Stomach (tissue), 9 donors: ENCODE data around the gene TRIM36. TPM values are rescaled to one million over a fixed set of nuclear protein-coding genes. Genes with fewer than 3 reads are reported as not detected.

Source experiments
- DNase-seq, 2 donors: peaks; one replicate each; pipeline versions ENCODE4 v3.0.0 to v3.0.0-alpha.2; 2013 to 2019
- H3K27ac ChIP-seq, 5 donors: fragments of 200-600 bp in 4 of 5; sonication (generic) in 4 of 5; one replicate each; pipeline ENCODE4 v1.5.1; 2013 to 2019; ENCODE audit warnings: mild to moderate bottlenecking in 1 of 5, moderate library complexity in 1 of 5
- H3K27me3 ChIP-seq, 3 donors: fragments of 200-600 bp; sonication (generic); one replicate each; pipeline ENCODE4 v1.5.1; 2017 to 2019; ENCODE audit warnings: mixed run types in 1 of 3
- H3K36me3 ChIP-seq, 4 donors: fragments of 200-600 bp; sonication (generic); 1 replicate in 3 of 4; 2 replicates in 1 of 4; pipeline ENCODE4 v1.5.1; 2016 to 2019
- H3K4me1 ChIP-seq, 4 donors: fragments of 200-600 bp; sonication (generic); one replicate each; pipeline ENCODE4 v1.5.1; 2016 to 2019
- H3K4me3 ChIP-seq, 4 donors: fragments of 200-600 bp; sonication (generic) in 3 of 4; one replicate each; pipeline ENCODE4 v1.5.1; 2016 to 2019; ENCODE audit warnings: mild to moderate bottlenecking in 1 of 4
- H3K9me3 ChIP-seq, 4 donors: fragments of 200-600 bp; sonication (generic); one replicate each; pipeline ENCODE4 v1.5.1; 2016 to 2019
- EP300 ChIP-seq: sonication (generic); formaldehyde crosslinking; IDR thresholded peaks from one replicate; pipeline ENCODE4 v1.6.1; 2017; ENCODE audit warnings: antibody characterized with exemption
- POLR2A ChIP-seq, 4 donors: fragments of 450-650 bp; IDR thresholded peaks; one replicate each; pipeline ENCODE4 v1.6.1; 2016; ENCODE audit warnings: antibody characterized with exemption in 4 of 4, control low read depth in 2 of 4, mild to moderate bottlenecking in 1 of 4, moderate library complexity in 1 of 4
- POLR2AphosphoS5 ChIP-seq, 3 donors: sonication (generic); formaldehyde crosslinking; IDR thresholded peaks; one replicate each; pipeline ENCODE4 v1.6.1; 2016; ENCODE audit warnings: antibody characterized with exemption in 3 of 3
- WGBS, 5 donors: extraction: QIAGEN DNeasy Blood & Tissue Kit in 3 of 5; methylation state at CpG; one replicate each; pipeline versions ENCODE4 v1.1.5 to v1.1.7; 2013 to 2018; 5-methylcytosine and 5-hydroxymethylcytosine counted together
- intact Hi-C: fragments of 100-400 bp; cut with DNase I; formaldehyde crosslinking; loops from one replicate; pipeline ENCODE4 v1.15.1; 2023; ENCODE audit warnings: low total_unique reads
- polyA plus RNA-seq, 3 donors: library from polyadenylated mRNA; stranded (reverse); fragments of 200-250 nt; gene quantifications; one replicate each; pipeline ENCODE4 v1.2.3, GENCODE V29; 2013
- total RNA-seq, 5 donors: library from RNA; depleted of rRNA; stranded (reverse); fragments of >200 nt; gene quantifications; one replicate each; pipeline versions ENCODE4 v1.1.0 to v1.2.3, GENCODE V29; 2014 to 2016
- TF ChIP-seq, protein P1 (sequence below), 7 experiments: fragments of 450-650 bp in 4 of 7; fragments of 200-600 bp in 3 of 7; sonication (generic) in 3 of 7; IDR thresholded peaks; one replicate each; pipeline ENCODE4 v1.5.1; 2016 to 2019; ENCODE audit warnings: antibody characterized with exemption in 7 of 7, control low read depth in 2 of 7, mild to moderate bottlenecking in 1 of 7
- donor health status: healthy with polysubstance abuse.
- donor health status: Bipolar disorder and iron deficiency.
- donor health status: healthy.

Gene TRIM36
- total and polyA plus RNA-seq, 8 donors = 1.8 to 36.5 (median 6.1) TPM

DNA sequence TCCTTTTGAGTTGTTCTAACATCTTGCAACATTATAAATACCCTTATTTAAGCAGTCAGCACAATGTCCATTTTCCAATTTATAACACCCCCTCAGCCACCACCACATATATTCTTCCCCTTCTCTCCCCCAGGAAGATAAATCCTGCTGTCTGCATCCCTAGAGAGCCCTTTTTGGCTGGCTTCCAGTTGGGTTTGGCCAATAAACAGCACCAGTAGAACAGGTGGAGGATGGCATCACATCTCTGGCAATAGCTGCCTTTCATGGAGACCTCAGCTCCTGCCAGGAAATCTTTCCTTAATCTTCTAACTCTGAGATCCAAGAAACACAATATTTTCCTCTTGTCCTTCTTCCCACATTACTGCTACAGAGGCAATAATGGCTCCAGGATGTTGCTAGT lies 53.7 kb downstream of the TRIM36 start:
- no peaks in the 10 kb centered on the region for H3K9me3 ChIP-seq
- TF ChIP-seq POLR2A (IDR thresholded peaks at IDR 0.05) (no peak), EP300 (no peak), POLR2AphosphoS5 (IDR thresholded peaks at IDR 0.05) (no peak)
- TF ChIP-seq, protein P1, sequence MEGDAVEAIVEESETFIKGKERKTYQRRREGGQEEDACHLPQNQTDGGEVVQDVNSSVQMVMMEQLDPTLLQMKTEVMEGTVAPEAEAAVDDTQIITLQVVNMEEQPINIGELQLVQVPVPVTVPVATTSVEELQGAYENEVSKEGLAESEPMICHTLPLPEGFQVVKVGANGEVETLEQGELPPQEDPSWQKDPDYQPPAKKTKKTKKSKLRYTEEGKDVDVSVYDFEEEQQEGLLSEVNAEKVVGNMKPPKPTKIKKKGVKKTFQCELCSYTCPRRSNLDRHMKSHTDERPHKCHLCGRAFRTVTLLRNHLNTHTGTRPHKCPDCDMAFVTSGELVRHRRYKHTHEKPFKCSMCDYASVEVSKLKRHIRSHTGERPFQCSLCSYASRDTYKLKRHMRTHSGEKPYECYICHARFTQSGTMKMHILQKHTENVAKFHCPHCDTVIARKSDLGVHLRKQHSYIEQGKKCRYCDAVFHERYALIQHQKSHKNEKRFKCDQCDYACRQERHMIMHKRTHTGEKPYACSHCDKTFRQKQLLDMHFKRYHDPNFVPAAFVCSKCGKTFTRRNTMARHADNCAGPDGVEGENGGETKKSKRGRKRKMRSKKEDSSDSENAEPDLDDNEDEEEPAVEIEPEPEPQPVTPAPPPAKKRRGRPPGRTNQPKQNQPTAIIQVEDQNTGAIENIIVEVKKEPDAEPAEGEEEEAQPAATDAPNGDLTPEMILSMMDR (IDR thresholded peaks at IDR 0.05) = no peak
- H3K27me3 ChIP-seq = no peaks in the 10 kb centered on the region
- H3K4me3 ChIP-seq = no peak overlapping the region
- no peaks in the 10 kb centered on the region for H3K4me1 ChIP-seq
- no peaks in the 10 kb centered on the region for H3K36me3 ChIP-seq
- DNase-seq = no peak
- H3K27ac ChIP-seq = no peak overlapping the region
- intact Hi-C loops = no loop called here

DNA sequence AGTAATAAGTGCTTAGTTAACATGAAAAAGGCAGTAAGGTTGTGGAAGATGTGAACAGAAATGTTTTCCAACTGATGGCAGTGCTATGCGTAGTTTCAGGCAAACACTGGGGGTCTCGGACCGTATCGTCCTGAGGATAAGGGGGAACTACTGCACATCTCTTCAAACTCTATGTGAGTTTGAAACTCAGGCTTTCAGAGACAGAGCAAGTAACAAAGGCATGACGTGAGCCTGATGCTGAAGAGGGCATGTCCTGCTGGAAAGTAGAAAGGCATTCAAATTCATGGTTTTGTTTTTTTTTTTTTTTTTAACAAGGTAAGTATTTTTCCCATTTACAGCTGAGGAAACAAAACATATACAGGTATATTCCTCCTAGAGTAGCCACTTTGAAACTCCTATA lies 59.9 kb downstream of the TRIM36 start:
- Histone ChIP-seq H3K4me1 (no peaks in the 10 kb centered on the region), H3K27ac (no peak overlapping the region), H3K27me3 (no peaks in the 10 kb centered on the region), H3K9me3 (no peaks in the 10 kb centered on the region), H3K4me3 (no peak overlapping the region), H3K36me3 (no peaks in the 10 kb centered on the region)
- TF ChIP-seq POLR2AphosphoS5 (IDR thresholded peaks at IDR 0.05) (no peak), EP300 (no peak), POLR2A (IDR thresholded peaks at IDR 0.05) (no peak)
- TF ChIP-seq, protein P1 (IDR thresholded peaks at IDR 0.05) = no peak
- WGBS, 5 donors = 77 to 89% (median 86%) methylated on average over 5 of the region's 5 CpGs
- DNase-seq = no peak
- intact Hi-C loops = no loop called here

DNA sequence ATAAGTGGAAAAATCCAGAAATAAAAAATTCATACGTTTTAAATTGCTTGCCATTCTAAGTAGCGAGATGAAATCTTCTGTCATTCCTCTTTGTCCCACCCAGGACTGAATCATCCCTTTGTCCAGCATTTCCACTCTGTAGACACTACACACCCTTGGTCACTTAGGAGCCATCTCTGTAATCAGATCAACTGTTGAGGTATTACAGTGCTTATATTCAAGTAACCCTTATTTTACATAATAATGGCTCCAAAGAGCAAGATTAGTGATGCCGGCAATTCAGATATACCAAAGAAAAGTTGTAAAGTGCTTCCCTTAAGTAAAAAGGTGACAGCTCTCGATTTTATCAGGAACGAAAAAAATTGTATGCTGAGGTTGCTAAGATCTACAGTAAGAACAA lies 60.4 kb downstream of the TRIM36 start:
- TF ChIP-seq, protein P1 (IDR thresholded peaks at IDR 0.05) = no peak
- TF ChIP-seq POLR2AphosphoS5 (IDR thresholded peaks at IDR 0.05) (no peak), POLR2A (IDR thresholded peaks at IDR 0.05) (no peak), EP300 (no peak)
- Histone ChIP-seq H3K4me1 (no peaks in the 10 kb centered on the region), H3K9me3 (no peaks in the 10 kb centered on the region), H3K27ac (no peak overlapping the region), H3K27me3 (no peaks in the 10 kb centered on the region), H3K36me3 (no peaks in the 10 kb centered on the region), H3K4me3 (no peak overlapping the region)
- WGBS, 5 donors = 78 to 86% (median 81%) methylated on average over 5 of the region's 5 CpGs
- intact Hi-C loops = no loop called here
- DNase-seq = no peak

DNA sequence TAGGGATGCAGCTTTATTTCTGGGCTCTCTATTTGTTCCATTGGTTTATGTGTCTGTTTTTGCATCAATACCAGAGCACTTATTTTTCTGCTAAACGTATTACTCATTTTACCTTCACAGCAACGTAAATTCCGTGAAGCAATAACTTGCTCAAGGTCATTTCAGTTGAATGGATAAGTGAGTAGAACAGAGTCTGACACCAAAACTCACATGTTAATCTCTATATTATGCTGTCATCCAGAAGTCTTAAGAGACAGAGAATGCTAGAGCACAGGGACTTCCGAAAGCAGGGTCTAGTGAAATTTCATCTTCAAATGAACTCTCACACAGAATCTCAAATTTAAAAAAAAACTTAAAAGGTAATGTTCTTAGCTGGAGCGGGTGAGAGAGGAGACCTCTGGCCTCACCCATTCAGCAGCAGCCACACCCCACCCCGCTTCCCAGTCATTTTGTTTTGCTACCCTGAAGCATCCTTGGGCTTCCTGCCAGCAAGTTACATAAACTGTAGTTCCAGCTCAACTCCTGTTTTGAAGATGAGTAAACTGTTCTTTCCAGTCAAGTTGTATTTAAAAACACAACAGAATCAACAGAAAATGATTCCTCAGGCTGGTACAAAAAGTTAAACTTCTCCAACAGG lies 69.3 kb downstream of the TRIM36 start:
- Histone ChIP-seq H3K27ac (no peak overlapping the region), H3K27me3 (no peaks in the 10 kb centered on the region), H3K4me3 (no peak overlapping the region), H3K36me3 (no peaks in the 10 kb centered on the region), H3K4me1 (no peaks in the 10 kb centered on the region), H3K9me3 (no peaks in the 10 kb centered on the region)
- intact Hi-C loops = no loop called here
- DNase-seq = no peak
- 71 to 77% (median 73%) methylated on average over 6 of the region's 6 CpGs for WGBS, 5 donors
- TF ChIP-seq POLR2AphosphoS5 (IDR thresholded peaks at IDR 0.05) (no peak), POLR2A (IDR thresholded peaks at IDR 0.05) (no peak), EP300 (no peak)
- TF ChIP-seq, protein P1 (IDR thresholded peaks at IDR 0.05) = no peak
